Osteocyte (in vitro differentiated cells): ENCODE measurements around the gene DNAJC11. TPM values are rescaled to one million over a fixed set of nuclear protein-coding genes. Genes with fewer than 3 reads are reported as not detected.

ENCODE experiments used
- DNase-seq: peaks from one replicate; pipeline ENCODE4 v3.0.0; 2021; ENCODE audit warnings: mixed read lengths; ENCODE audit not compliant: unreplicated experiment; ENCODE audit errors: extremely low spot score
- H3K27ac Mint-ChIP-seq: one replicate; pipeline ENCODE4 v1.8.0; 2021; ENCODE audit warnings: mild to moderate bottlenecking, mixed read lengths; ENCODE audit not compliant: unreplicated experiment
- H3K27me3 Mint-ChIP-seq: one replicate; pipeline ENCODE4 v1.8.0; 2021; ENCODE audit warnings: mixed read lengths; ENCODE audit not compliant: unreplicated experiment
- H3K36me3 Mint-ChIP-seq: one replicate; pipeline ENCODE4 v1.8.0; 2021; ENCODE audit warnings: mixed read lengths; ENCODE audit not compliant: unreplicated experiment
- H3K4me1 Mint-ChIP-seq: one replicate; pipeline ENCODE4 v1.8.0; 2021; ENCODE audit warnings: mixed read lengths; ENCODE audit not compliant: unreplicated experiment
- H3K4me3 Mint-ChIP-seq: one replicate; pipeline ENCODE4 v1.8.0; 2021; ENCODE audit warnings: mild to moderate bottlenecking, moderate library complexity, mixed read lengths; ENCODE audit not compliant: unreplicated experiment
- H3K9me3 Mint-ChIP-seq: one replicate; pipeline ENCODE4 v1.8.0; 2021; ENCODE audit warnings: mixed read lengths; ENCODE audit not compliant: unreplicated experiment
- total RNA-seq: library from RNA; stranded (reverse); gene quantifications from 2 replicates; pipeline ENCODE4 v1.2.1, GENCODE V29; 2021
- TF ChIP-seq, protein P1 (sequence below): fragments of 200-600 bp; sonication (generic); IDR thresholded peaks from 2 replicates; pipeline ENCODE4 v1.5.0; 2021; ENCODE audit warnings: antibody characterized with exemption, mild to moderate bottlenecking, moderate library complexity

Gene DNAJC11
- total RNA-seq, 1 donor from 2014 or later, result 52.9 TPM

- Mint-ChIP-seq H3K27me3 (no peaks in the 10 kb centered on the region), H3K36me3 (peaks cover 41% of the 10 kb centered on the region), H3K9me3 (no peaks in the 10 kb centered on the region)
These were observed 25.7 kb downstream of the DNAJC11 start for GRCh38 chr1:6675941-6676340.

DNA sequence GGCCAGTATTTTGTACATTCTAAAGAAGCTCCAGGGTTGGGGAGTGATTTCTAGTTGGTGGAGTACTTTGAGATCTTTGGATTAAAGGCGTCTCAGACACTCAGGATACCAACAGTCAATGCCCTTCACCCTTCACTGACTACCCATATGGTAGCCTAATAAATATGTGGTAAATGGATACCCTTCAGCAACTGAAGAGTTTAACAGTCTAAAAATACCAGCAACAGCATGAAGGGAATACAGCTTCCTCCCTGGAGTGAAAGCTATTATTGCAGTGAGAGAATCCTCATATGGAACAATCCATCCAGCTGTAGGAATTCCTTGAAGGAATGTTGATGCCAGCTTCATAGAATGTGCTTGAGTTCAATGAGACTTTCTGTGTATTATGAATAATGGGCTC is 26.8 kb downstream of the DNAJC11 start:
- H3K4me1 Mint-ChIP-seq, result no peaks in the 10 kb centered on the region
- TF ChIP-seq, protein P1, sequence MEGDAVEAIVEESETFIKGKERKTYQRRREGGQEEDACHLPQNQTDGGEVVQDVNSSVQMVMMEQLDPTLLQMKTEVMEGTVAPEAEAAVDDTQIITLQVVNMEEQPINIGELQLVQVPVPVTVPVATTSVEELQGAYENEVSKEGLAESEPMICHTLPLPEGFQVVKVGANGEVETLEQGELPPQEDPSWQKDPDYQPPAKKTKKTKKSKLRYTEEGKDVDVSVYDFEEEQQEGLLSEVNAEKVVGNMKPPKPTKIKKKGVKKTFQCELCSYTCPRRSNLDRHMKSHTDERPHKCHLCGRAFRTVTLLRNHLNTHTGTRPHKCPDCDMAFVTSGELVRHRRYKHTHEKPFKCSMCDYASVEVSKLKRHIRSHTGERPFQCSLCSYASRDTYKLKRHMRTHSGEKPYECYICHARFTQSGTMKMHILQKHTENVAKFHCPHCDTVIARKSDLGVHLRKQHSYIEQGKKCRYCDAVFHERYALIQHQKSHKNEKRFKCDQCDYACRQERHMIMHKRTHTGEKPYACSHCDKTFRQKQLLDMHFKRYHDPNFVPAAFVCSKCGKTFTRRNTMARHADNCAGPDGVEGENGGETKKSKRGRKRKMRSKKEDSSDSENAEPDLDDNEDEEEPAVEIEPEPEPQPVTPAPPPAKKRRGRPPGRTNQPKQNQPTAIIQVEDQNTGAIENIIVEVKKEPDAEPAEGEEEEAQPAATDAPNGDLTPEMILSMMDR, result no peak
- no peak for DNase-seq
- H3K27me3 Mint-ChIP-seq, result no peaks in the 10 kb centered on the region
- H3K4me3 Mint-ChIP-seq, result no peak overlapping the region
- peaks cover 40% of the 10 kb centered on the region for H3K36me3 Mint-ChIP-seq
- H3K9me3 Mint-ChIP-seq, result no peaks in the 10 kb centered on the region
- H3K27ac Mint-ChIP-seq, result no peak overlapping the region

More at GRCh38 chr1:6675941-6676340, 25.7 kb downstream of the DNAJC11 start:
- no peak for DNase-seq
- Mint-ChIP-seq H3K4me1 (no peaks in the 10 kb centered on the region), H3K4me3 (no peak overlapping the region), H3K27ac (no peak overlapping the region)
- TF ChIP-seq, protein P1, result no peak

GRCh38 chr1:6673816-6674398 is 27.7 kb downstream of the DNAJC11 start:
- DNase-seq, result no peak
- Mint-ChIP-seq H3K27ac (no peak overlapping the region), H3K4me3 (no peak overlapping the region), H3K27me3 (no peaks in the 10 kb centered on the region), H3K9me3 (no peaks in the 10 kb centered on the region), H3K36me3 (peaks cover 34% of the 10 kb centered on the region), H3K4me1 (no peaks in the 10 kb centered on the region)
- TF ChIP-seq, protein P1, result no peak

DNA sequence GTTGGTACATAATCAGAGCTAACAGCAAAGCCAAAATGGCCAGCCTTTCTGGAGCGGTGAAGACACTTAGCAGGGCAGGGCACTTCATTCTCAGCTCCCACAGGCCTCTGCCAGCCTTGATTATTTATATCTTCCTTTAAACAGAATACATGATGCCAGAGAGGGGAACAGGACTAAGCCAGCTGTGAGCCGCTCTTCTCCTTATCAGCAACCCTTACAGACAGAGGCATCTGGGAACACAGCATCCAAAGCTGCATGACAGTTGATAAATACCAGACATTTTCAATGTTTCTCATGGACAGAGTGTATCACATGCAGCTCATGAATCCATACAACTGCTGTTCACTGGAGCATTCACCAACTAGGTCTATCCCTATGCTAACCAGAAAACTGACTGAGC is 29.1 kb downstream of the DNAJC11 start:
- H3K27me3 Mint-ChIP-seq, result no peaks in the 10 kb centered on the region
- DNase-seq, result no peak
- H3K27ac Mint-ChIP-seq, result no peak overlapping the region
- H3K4me3 Mint-ChIP-seq, result no peak overlapping the region
- H3K36me3 Mint-ChIP-seq, result peaks cover 26% of the 10 kb centered on the region
- TF ChIP-seq, protein P1, result no peak
- H3K4me1 Mint-ChIP-seq, result no peaks in the 10 kb centered on the region
- H3K9me3 Mint-ChIP-seq, result no peaks in the 10 kb centered on the region

DNA sequence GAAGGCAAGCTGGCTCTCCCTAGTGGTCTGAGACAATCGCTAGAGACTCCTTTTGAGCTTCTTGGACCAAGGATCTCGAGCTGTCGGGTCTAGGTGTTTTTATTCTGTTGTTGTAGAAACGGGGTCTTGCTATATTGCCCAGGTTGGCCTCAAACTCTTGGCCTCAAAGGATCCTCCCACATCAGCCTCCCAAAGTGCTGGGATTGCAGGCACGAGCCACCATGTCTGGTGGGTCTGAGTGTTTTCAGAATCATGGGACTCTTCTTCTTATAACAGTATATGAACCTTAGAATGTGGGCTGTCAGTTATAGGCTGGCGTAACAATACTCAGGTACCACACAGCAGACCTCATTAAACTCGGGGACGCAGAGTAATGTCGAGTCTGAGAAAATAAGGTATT is 33.1 kb downstream of the DNAJC11 start:
- Mint-ChIP-seq H3K4me1 (no peaks in the 10 kb centered on the region), H3K9me3 (no peaks in the 10 kb centered on the region), H3K4me3 (no peak overlapping the region), H3K27ac (no peak overlapping the region), H3K27me3 (no peaks in the 10 kb centered on the region), H3K36me3 (peaks cover 28% of the 10 kb centered on the region)
- TF ChIP-seq, protein P1, result no peak
- no peak for DNase-seq
